Smooth muscle cell (in vitro differentiated cells): ENCODE results near the gene EFEMP1. TPM values are rescaled to one million over a fixed set of nuclear protein-coding genes. Genes with fewer than 3 reads are reported as not detected.
A peak's percentile ranks its signal among the peaks of the same experiment; 100 is the strongest.

Source experiments
- DNase-seq: peaks from one replicate; lab custom pipeline; 2025; ENCODE audit not compliant: unreplicated experiment; lab: John Stamatoyannopoulos, UW
- H2AFZ ChIP-seq: fragments of 200-600 bp; sonication (generic); 2 replicates; pipeline ENCODE4 v1.6.0; 2016; ENCODE audit warnings: antibody characterized with exemption, low read depth, mild to moderate bottlenecking
- H3F3A ChIP-seq: fragments of 200-600 bp; sonication (generic); 2 replicates; pipeline ENCODE4 v1.6.0; 2017; ENCODE audit warnings: antibody characterized with exemption, low read depth
- H3K27ac ChIP-seq: fragments of 200-600 bp; sonication (generic); 2 replicates; pipeline ENCODE4 v1.5.1; 2016; ENCODE audit warnings: low read depth, mild to moderate bottlenecking
- H3K27me3 ChIP-seq: fragments of 200-600 bp; sonication (generic); 2 replicates; pipeline ENCODE4 v1.6.1; 2016; ENCODE audit warnings: low read depth, mild to moderate bottlenecking
- H3K36me3 ChIP-seq: fragments of 200-600 bp; sonication (generic); 2 replicates; pipeline ENCODE4 v1.5.1; 2016; ENCODE audit warnings: low read depth
- H3K4me1 ChIP-seq: fragments of 200-600 bp; sonication (generic); 2 replicates; pipeline ENCODE4 v1.5.1; 2016; ENCODE audit warnings: low read depth
- H3K4me2 ChIP-seq: fragments of 200-600 bp; sonication (generic); 2 replicates; pipeline ENCODE4 v1.6.0; 2016; ENCODE audit warnings: mild to moderate bottlenecking
- H3K4me3 ChIP-seq: fragments of 200-600 bp; sonication (generic); 2 replicates; pipeline ENCODE4 v1.5.1; 2016; ENCODE audit warnings: mild to moderate bottlenecking
- H3K79me2 ChIP-seq: fragments of 200-600 bp; sonication (generic); 2 replicates; pipeline ENCODE4 v1.6.0; 2016; ENCODE audit warnings: low read depth, mild to moderate bottlenecking
- H3K9ac ChIP-seq: fragments of 200-600 bp; sonication (generic); 2 replicates; pipeline ENCODE4 v1.6.0; 2016; ENCODE audit warnings: low read depth
- H3K9me3 ChIP-seq: fragments of 200-600 bp; sonication (generic); replicated peaks from 2 replicates; pipeline ENCODE4 v1.5.1; 2016; ENCODE audit warnings: low read depth
- H4K20me1 ChIP-seq: fragments of 200-600 bp; sonication (generic); 2 replicates; pipeline ENCODE4 v1.6.0; 2016; ENCODE audit warnings: low read depth
- CTCF ChIP-seq: fragments of 200-600 bp; sonication (generic); IDR thresholded peaks from 2 replicates; pipeline ENCODE4 v1.5.1; 2017; ENCODE audit warnings: borderline replicate concordance, mild to moderate bottlenecking, antibody characterized with exemption; ENCODE audit not compliant: insufficient read depth, poor library complexity, severe bottlenecking
- WGBS: methylation state at CpG from one replicate; pipeline ENCODE4 v1.1.7; 2016; ENCODE audit warnings: low lambda C conversion rate; 5-methylcytosine and 5-hydroxymethylcytosine counted together
- polyA plus RNA-seq: library from polyadenylated mRNA; unstranded; fragments of >200 nt; fragmentation: Nextera tagmentation; extraction: Ambion mirVana; gene quantifications from 2 replicates; pipeline ENCODE4 v1.2.1, GENCODE V29; 2016
- total RNA-seq: library from RNA; depleted of rRNA; stranded (reverse); fragments of >200 nt; gene quantifications from 2 replicates; pipeline ENCODE4 v1.2.3, GENCODE V29; 2014

The EFEMP1 gene
- total and polyA plus RNA-seq, 2 experiments from 2014 or later, result 19.2 to 28.3 TPM

GRCh38 chr2:55843096-55843993 lies 80.2 kb downstream of the EFEMP1 start:
- no peak overlapping the region for H2AFZ ChIP-seq
- H3K27ac ChIP-seq, result peak overlapping the region; percentile 53
- peak overlapping the region; percentile 14 for H3K9ac ChIP-seq
- peaks cover 6% of the 10 kb centered on the region for H3F3A ChIP-seq
- H3K36me3 ChIP-seq, result no peaks in the 10 kb centered on the region
- no peaks in the 10 kb centered on the region for H3K9me3 ChIP-seq
- no peak for TF ChIP-seq CTCF
- no peaks in the 10 kb centered on the region for H3K4me1 ChIP-seq
- peak overlapping the region; percentile 19 for H3K4me2 ChIP-seq
- H4K20me1 ChIP-seq, result no peaks in the 10 kb centered on the region
- WGBS, result 29% methylated on average over 6 of the region's 6 CpGs
- no peak overlapping the region for H3K4me3 ChIP-seq
- no peaks in the 10 kb centered on the region for H3K79me2 ChIP-seq
- peak; percentile 7 for DNase-seq
- H3K27me3 ChIP-seq, result peaks cover 21% of the 10 kb centered on the region

- WGBS, result 60% methylated on average over 1 of the region's 1 CpG
- Histone ChIP-seq H3K4me1 (no peaks in the 10 kb centered on the region), H3K9ac (no peak overlapping the region), H3K9me3 (no peaks in the 10 kb centered on the region), H3K36me3 (no peaks in the 10 kb centered on the region), H3K27ac (no peak overlapping the region), H3K27me3 (peaks cover 22% of the 10 kb centered on the region), H3K79me2 (no peaks in the 10 kb centered on the region), H4K20me1 (no peaks in the 10 kb centered on the region), H3K4me2 (no peak overlapping the region), H3K4me3 (no peak overlapping the region), H2AFZ (no peak overlapping the region), H3F3A (peaks cover 6% of the 10 kb centered on the region)
- DNase-seq, result no peak
- TF ChIP-seq CTCF, result no peak
Observed at GRCh38 chr2:55842046-55842445, 81.5 kb downstream of the EFEMP1 start.

DNA sequence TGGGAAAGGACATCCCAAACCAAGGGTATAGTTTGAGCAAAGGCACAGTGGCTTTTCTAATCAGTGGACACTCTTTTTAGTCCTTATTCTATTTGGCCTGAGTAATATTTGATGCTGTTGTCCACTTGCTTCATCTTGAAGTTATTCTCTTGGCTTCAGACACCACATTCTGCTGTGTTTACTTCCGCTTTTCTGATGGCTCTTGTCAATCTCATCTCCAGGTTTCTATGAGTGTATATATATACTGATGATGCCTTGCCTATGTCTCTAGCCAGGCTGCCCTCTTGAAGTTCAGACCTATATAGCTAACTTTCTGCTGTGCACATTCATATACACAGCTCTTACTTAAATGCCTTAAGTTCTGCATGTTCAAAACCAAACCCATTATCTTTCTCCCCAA lies 83.1 kb downstream of the EFEMP1 start:
- H3K4me2 ChIP-seq, result no peak overlapping the region
- H3K9me3 ChIP-seq, result no peaks in the 10 kb centered on the region
- no peaks in the 10 kb centered on the region for H3K79me2 ChIP-seq
- H3F3A ChIP-seq, result peaks cover 6% of the 10 kb centered on the region
- WGBS, result 100% methylated on average over 1 of the region's 1 CpG
- H3K4me3 ChIP-seq, result no peak overlapping the region
- no peak overlapping the region for H2AFZ ChIP-seq
- no peaks in the 10 kb centered on the region for H3K36me3 ChIP-seq
- H3K9ac ChIP-seq, result no peak overlapping the region
- H4K20me1 ChIP-seq, result no peaks in the 10 kb centered on the region
- no peak for DNase-seq
- H3K4me1 ChIP-seq, result no peaks in the 10 kb centered on the region
- H3K27ac ChIP-seq, result no peak overlapping the region
- no peak for TF ChIP-seq CTCF
- peaks cover 28% of the 10 kb centered on the region for H3K27me3 ChIP-seq
